GM12891 (cell line): Measurements from ENCODE around the gene S100A3.

Source experiments
- DNase-seq: peaks from one replicate; pipeline ENCODE4 v3.0.0; 2011; ENCODE audit warnings: low spot score; ENCODE audit not compliant: insufficient read length
- FAIRE-seq: peaks from 2 replicates; lab custom pipeline; 2011; peaks lifted over from hg19 to GRCh38; lab: Jason Lieb, UNC
- PAX5 ChIP-seq: IDR thresholded peaks from 2 replicates; pipeline ENCODE4 v1.6.1; 2011; ENCODE audit warnings: low read length, moderate library complexity, mild to moderate bottlenecking; ENCODE audit not compliant: insufficient read depth, severe bottlenecking
- POLR2A ChIP-seq: IDR thresholded peaks from 2 replicates; pipeline ENCODE4 v1.6.1; 2011; ENCODE audit warnings: low read depth, low read length, control low read depth
- POLR2AphosphoS5 ChIP-seq: IDR thresholded peaks from 2 replicates; pipeline ENCODE4 v1.6.1; 2011; ENCODE audit warnings: low read depth, low read length, control low read depth
- POU2F2 ChIP-seq: IDR thresholded peaks from 2 replicates; pipeline ENCODE4 v1.6.1; 2011; ENCODE audit warnings: low read depth, mild to moderate bottlenecking, control low read depth, low read length, moderate library complexity
- SPI1 ChIP-seq: IDR thresholded peaks from 2 replicates; pipeline ENCODE4 v1.6.1; 2011; ENCODE audit warnings: low read depth, low read length, control low read depth
- TAF1 ChIP-seq: IDR thresholded peaks from 2 replicates; pipeline ENCODE4 v1.6.1; 2011; ENCODE audit warnings: low read depth, low read length, control low read depth

Gene S100A3

DNA sequence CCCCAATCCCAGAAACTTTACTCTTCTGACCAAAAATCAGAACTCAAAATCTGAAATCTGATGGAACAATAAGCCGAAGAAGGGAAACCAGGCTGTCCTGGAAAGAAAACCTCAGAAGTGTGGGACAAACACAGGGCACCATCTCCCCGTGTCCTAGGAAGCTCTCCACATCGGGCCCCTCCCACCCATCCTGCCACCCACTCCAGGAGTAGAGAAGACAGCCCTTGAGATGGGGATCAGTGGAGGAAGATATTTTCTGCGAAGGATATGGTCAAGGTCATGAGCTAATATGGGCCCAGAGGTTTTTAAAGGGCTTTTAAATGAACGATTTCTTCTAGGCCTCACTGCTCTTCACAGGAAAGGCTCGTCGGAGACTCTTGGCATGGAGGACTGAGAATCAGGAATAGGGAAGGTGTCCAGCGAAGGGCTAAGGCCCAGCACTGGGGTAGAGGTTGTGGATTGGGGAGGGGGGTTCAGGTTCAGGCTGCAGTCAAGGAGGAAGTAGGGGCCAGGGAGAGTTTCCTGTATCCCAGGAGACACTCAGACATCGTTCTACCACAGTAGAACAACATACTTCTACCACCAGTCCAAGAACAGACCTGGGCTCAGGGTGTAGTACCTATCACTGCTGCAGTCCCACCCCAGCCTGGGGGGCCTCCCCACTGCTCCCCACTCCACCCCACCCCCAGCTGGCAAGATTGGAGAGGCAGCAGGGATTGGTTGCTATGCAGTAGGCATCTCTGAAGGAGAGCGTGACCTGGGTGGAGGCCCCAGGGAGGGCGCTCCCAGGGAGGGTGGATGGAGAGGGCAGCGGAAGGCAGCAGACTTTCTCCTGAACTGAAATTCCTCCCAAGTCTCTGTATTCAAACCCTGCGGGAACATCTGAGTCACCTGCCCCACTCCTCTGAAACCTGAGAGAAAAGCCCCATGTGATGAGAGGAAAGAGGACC, 7.1 kb downstream of the S100A3 start:
- TF ChIP-seq POLR2A (no peak), SPI1 (no peak), TAF1 (no peak), PAX5 (no peak)
- DNase-seq (no peak), FAIRE-seq (no peak)

DNA sequence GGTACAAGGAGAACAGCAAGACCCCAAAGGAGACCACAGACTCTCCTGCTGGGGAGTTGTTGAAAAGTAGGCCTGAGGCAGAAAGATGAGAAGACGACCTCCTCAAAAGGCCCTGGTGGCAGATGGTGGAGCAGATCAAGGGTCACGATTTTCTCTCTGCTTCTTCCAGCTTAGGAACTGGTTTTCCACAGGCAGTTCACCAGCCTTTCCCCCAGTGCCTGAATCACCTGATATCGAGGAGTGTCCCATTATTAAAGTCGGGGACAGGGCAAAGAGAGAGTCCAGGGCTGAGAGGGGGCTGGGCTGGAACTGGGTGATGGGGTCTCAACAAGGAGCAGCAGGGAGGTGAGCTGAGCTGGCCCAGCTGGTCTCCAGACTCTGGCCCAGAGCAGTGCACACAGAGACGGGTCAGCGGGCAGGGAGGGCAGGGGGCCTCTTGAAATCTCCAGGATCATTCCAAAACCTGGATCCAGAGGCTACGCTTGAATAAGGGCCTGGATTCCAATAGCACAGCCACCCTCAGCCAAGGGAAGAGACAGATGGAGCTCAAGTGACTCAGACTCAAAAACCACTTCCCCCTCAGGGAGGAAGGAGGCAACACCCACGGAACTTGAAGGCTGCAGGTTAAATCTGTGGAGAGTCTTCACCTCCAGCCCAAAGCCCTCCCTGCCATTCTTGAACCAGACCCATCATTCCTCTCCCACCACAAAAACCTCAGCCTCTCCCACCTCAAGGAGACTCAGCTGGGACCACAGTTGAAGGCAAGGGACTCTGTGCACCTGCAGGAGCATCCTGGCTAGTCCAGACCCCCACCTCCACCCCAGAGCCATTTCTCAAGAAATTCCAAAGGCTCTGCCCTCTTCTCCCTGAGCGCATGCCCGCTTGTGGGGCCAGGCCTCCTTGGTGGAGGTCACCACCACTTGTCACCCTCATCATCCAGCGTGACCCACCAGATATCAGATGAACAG, 8.4 kb downstream of the S100A3 start, which contains the start of gene S100A5:
Gene S100A5, minus strand, starts transcription at position 541 of the 968 bp plus-strand sequence. CDS start 743 bp downstream, outside the sequence.
- TF ChIP-seq PAX5 (no peak), TAF1 (no peak), POLR2AphosphoS5 (no peak), POLR2A (no peak), POU2F2 (no peak), SPI1 (peak; percentile 83)
- no peak for DNase-seq
- no peak for FAIRE-seq

DNA sequence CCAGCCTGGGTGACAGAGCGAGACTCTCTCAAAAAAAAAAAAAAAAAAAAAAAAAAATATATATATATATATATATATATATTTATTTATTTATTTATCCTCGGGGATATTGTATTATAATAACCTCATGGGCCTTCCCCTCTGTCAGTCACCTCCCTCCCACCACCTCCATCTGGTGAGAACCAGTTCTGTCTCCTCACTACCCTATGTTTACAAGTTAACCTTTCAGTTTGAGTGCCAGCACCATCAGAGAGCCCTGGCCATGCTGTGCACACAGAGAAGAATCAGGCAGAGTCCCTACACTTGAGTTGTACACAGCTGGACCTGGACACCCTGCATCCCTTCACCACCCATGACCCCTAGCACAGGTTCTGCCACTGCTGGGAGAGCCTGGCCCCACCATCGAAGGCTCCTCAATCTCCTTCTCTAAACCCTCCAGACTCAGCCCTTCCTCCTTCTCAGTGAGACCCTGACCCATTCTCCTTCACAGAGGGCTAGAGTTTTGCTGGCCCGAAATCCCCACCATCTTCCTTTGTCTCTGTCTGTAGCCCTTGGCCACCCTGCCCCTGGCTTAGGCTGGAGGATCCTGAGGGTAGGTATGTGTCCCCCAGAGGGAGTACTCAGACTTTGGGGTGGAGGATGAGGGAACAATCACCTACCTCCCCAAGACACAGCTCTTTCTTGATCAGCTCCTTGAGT, 9.5 kb downstream of the S100A3 start:
- DNase-seq (no peak), FAIRE-seq (no peak)
- TF ChIP-seq POLR2A: no peak
- TF ChIP-seq POLR2AphosphoS5: no peak
- TF ChIP-seq POU2F2: no peak
- no peak for TF ChIP-seq PAX5
- TF ChIP-seq SPI1: no peak
- no peak for TF ChIP-seq TAF1

DNA sequence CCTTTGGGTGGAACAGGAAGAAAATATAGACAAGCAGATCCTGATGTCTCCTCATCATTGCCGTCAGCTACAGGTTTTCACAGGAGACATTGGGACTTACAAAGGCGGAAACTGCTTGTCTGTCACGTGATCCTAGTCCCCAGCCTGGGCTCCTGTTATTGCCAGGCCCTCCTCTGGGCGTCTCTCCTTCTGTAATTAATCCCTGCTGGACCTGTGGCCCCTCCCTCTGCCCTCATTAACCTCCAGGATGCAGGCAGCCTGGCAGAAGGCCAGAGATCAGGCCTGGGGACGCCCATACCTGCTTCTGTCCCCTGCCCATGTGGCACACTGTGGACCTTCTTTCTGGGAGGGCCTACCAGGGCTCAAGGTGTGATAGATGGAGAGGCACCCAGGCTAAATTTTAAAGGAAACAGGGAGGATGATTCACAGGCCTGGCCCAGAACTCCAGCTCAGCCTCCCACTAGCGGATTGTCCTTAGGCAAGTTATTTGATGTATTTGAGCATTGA, 10.7 kb downstream of the S100A3 start:
- FAIRE-seq (no peak), DNase-seq (no peak)
- no peak for TF ChIP-seq SPI1

DNA sequence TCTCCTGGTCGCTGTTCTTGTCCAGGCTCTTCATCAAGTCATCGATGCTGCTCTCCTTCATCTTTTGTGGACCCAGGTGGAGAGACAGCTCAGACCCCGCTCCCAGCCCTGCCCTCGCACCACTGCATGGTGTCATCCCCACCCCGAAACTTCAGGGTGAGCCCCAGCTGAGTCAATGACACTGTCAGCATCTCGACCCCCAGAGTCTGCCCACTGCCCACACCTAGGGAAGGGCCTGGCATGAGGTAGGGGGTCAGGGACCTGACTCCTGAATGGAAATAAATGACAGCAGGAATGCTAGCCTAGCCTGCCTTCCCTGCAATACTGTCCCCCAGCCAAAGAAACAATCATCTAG, 11.7 kb downstream of the S100A3 start:
- DNase-seq (no peak), FAIRE-seq (no peak)
- TF ChIP-seq POLR2AphosphoS5: no peak
- TF ChIP-seq PAX5: no peak
- TF ChIP-seq POU2F2: no peak
- no peak for TF ChIP-seq SPI1
- TF ChIP-seq POLR2A: no peak
- TF ChIP-seq TAF1: no peak

DNA sequence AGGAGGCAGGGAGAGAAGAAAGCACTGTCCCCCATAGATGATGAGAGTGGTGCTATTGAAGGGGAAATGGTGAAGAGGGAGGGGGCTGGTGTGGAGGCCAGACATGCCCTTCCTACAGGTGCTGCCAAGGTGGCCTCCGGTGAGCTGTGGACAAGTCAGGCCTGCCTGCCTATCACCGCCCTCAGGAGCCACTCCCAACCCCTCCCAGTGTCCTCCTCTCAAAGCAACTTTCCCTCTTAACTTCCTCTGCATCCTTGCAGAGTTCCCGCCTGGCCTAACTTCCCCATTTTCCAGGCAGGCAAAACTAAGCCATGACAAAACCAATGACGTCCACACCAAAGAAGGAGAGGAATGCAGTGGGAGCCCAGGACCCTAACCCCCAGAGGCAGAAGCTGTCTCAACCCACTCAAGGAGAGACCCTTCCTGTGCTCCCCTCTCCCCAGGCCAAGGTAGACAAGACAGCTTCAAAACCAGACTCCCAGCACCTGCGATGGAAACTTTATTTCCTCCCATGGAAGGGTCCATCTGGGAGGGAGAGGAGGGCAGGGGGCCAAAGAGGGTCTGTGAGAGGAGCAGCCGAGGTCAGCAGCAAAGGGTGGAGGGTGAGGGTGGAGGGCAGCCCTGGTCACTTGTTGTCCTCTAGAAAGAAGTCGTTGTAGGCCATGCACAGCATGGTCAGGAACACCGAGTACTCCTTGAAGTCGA, 12.2 kb downstream of the S100A3 start:
- no peak for FAIRE-seq
- no peak for DNase-seq
- TF ChIP-seq POU2F2 (no peak), PAX5 (no peak)

DNA sequence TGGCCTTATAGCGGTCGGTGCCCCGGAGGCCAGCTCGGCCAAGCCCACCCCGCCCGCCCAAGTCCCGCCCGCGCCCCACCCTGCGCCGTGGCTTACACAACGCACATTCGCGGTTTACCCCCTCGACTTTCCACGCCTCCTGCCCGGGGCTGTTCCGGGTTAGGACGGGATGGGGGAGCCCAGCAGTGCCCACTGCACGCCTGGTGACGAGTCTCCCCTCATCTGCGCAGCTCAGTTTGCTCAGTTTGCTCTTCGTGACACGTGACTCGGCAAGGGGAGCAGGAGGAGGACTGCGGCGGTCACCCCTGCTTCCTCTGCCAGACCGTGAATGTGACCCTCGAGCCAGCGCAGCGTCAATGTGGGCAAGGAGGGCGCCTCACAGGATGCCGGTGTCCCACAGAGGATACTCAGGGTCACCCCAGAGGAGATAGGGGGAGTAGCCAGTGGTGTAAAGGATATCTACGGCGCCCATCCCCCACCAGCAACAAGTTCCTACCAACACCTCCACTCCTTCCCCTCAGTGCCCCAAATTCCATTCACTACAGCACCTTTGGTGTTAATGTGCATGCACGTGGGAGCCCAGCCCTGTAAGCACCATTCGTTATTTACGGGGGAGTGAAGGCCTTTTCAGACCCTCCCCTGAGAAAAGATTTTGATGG, 12.9 kb downstream of the S100A3 start:
- FAIRE-seq: peak; percentile 90
- no peak for DNase-seq
- no peak for TF ChIP-seq TAF1
- TF ChIP-seq POLR2AphosphoS5: no peak
- TF ChIP-seq POLR2A: no peak
- no peak for TF ChIP-seq SPI1
- TF ChIP-seq POU2F2: no peak
- no peak for TF ChIP-seq PAX5

DNA sequence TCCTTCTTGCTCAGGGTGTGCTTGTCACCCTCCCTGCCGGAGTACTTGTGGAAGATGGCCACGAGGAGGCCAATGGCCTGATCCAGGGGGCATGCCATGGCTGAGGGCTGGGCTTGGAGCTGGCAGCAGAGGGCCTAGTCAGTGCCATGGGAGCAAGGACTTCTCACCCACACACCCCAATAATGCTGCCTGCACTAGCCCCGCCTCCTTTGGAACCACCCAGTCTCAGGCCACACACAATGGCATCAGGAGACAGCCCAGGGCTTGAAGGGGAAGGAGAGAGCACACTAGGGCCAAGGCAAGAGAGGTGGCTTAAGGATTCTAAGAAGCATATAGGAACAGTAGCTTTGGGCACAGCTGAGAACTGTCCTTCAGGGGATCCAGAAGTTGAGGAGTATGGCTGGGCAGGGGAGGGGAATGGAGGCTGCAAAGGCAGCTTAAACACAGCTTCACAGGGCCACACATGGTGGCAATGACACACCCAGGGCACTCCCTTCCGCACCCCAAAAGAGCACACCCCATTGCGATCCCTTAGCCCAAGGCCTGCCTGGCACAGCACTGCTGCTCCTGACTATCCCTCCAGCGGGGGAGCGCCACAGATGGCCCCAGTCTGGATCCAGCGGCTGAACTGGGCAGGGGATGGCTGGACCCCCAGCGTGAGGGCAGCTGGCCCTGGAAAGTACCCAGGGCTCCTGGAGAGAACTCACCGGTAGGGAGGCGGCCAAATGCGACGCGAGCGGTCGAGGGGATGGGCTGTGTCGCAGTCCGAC, 13.6 kb downstream of the S100A3 start, which contains the start of gene S100A6:
Gene S100A6, minus strand, starts transcription at position 750 of the 770 bp plus-strand sequence. Its CDS starts 652 bp downstream, at position 98.
- no peak for TF ChIP-seq SPI1
- no peak for TF ChIP-seq POLR2A
- TF ChIP-seq POU2F2: no peak
- no peak for TF ChIP-seq PAX5
- no peak for TF ChIP-seq POLR2AphosphoS5
- TF ChIP-seq TAF1: no peak
- FAIRE-seq (no peak), DNase-seq (no peak)
